ENCODE results near the gene SIPA1. TPM values are rescaled to one million over a fixed set of nuclear protein-coding genes. Genes with fewer than 3 reads are reported as not detected.

SIPA1 gene
- total and polyA plus RNA-seq, 2 of the 8 experiments (the other 6 are each of a cell fraction or from before 2014, with no cell fraction given): 35.3 to 72.2 TPM

DNA sequence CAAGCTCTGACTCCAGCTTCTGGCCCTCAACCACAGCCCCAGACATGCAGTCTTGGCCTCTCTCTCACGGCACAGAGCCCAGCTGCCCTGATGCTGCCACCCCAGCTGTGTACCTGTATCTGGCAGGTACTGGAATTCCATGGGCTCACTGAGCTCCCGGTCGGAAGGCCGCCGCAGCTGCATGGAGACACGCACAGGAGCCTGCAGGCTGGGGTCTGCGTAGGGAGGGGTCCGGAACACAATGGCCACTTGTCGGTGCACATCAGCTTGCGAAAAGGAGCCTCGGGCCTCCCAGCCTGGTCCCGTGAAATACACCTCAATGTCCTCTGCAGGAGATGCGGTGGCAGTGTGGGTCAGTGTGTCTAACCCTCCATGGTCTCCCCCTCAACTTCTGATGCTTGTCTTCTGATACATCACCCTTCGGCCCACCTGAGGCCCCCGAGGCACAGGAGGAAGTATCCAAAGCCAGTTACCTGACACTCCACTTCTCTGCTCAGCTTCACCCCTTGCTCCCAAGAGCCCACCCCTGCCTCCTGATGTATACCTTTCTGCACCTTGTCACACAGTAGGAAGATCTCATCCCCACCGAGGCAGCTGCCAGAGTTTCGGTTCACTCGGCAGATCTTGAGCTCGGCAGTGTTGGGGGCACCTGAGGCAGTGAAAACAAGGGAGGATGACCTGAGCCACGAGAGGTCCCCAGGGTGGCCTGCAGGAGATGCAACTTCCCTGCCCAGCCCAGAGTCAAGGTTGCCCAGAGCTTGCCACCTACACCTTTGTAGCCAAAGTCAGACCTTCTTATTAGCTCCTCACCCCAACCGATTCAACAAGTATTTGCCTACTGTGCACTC, 20.5 kb downstream of the SIPA1 start (continued):
- TF ChIP-seq, protein P1, sequence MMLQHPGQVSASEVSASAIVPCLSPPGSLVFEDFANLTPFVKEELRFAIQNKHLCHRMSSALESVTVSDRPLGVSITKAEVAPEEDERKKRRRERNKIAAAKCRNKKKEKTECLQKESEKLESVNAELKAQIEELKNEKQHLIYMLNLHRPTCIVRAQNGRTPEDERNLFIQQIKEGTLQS (IDR thresholded peaks at IDR 0.05; ENCODE audit: insufficient read depth, low read depth, low read length): no peak
- TF ChIP-seq CBX8 (IDR thresholded peaks at IDR 0.05; ENCODE audit: borderline replicate concordance, low read depth, low read length): no peak
- TF ChIP-seq, protein P2, sequence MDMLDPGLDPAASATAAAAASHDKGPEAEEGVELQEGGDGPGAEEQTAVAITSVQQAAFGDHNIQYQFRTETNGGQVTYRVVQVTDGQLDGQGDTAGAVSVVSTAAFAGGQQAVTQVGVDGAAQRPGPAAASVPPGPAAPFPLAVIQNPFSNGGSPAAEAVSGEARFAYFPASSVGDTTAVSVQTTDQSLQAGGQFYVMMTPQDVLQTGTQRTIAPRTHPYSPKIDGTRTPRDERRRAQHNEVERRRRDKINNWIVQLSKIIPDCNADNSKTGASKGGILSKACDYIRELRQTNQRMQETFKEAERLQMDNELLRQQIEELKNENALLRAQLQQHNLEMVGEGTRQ (IDR thresholded peaks at IDR 0.05; ENCODE audit: low read length): no peak
- TF ChIP-seq FOSL1 (IDR thresholded peaks at IDR 0.05; ENCODE audit: insufficient read depth, low read depth, low read length): no peak
- TF ChIP-seq RAD21 (IDR thresholded peaks at IDR 0.05 in 1 of 2, conservative IDR thresholded peaks at IDR 0.05 in 1 of 2; ENCODE audit: low read depth in 2 of 2, low read length in 2 of 2): no peak
- no peak for TF ChIP-seq SAP30 (IDR thresholded peaks at IDR 0.05; ENCODE audit: insufficient read depth, insufficient replicate concordance, low read length)

All from H1 (cell line).